Bronchial epithelial cell (primary cell): ENCODE data around the gene KIAA1191. TPM values are rescaled to one million over a fixed set of nuclear protein-coding genes. Genes with fewer than 3 reads are reported as not detected.

Source experiments
- DNase-seq: peaks from one replicate; pipeline ENCODE4 v3.0.0-alpha.2; 2010; ENCODE audit warnings: low read depth
- FAIRE-seq: peaks from 2 replicates; lab custom pipeline; 2011; peaks lifted over from hg19 to GRCh38; lab: Jason Lieb, UNC
- H3K27me3 ChIP-seq: 2 replicates; pipeline ENCODE4 v1.5.1; 2011; ENCODE audit warnings: low read length; ENCODE audit not compliant: control insufficient read depth, insufficient read depth
- H3K36me3 ChIP-seq: 2 replicates; pipeline ENCODE4 v1.5.1; 2011; ENCODE audit warnings: low read length; ENCODE audit not compliant: control insufficient read depth, insufficient read depth
- H3K4me3 ChIP-seq: 2 replicates; pipeline ENCODE4 v1.5.1; 2011; ENCODE audit warnings: mild to moderate bottlenecking, low read depth, low read length, control low read depth
- total RNA-seq: library from RNA; depleted of rRNA; stranded (reverse); fragments of >200 nt; gene quantifications from 2 replicates; pipeline ENCODE4 v1.2.1, GENCODE V29; 2014
- TF ChIP-seq, protein P1 (sequence below): IDR thresholded peaks from 2 replicates; pipeline ENCODE4 v1.5.1; 2011; ENCODE audit warnings: mild to moderate bottlenecking, moderate library complexity, low read length, control low read depth, inconsistent platforms; ENCODE audit not compliant: insufficient read depth, severe bottlenecking

KIAA1191 gene
- total RNA-seq, 1 donor from 2014 or later: 54.2 TPM

GRCh38 chr5:176407456-176408251 is 46.1 kb upstream of the KIAA1191 start:
- FAIRE-seq (no peak), DNase-seq (no peak)
- H3K36me3 ChIP-seq: peaks cover 19% of the 10 kb centered on the region
- H3K4me3 ChIP-seq: no peak overlapping the region
- H3K27me3 ChIP-seq: no peaks in the 10 kb centered on the region
- TF ChIP-seq, protein P1, sequence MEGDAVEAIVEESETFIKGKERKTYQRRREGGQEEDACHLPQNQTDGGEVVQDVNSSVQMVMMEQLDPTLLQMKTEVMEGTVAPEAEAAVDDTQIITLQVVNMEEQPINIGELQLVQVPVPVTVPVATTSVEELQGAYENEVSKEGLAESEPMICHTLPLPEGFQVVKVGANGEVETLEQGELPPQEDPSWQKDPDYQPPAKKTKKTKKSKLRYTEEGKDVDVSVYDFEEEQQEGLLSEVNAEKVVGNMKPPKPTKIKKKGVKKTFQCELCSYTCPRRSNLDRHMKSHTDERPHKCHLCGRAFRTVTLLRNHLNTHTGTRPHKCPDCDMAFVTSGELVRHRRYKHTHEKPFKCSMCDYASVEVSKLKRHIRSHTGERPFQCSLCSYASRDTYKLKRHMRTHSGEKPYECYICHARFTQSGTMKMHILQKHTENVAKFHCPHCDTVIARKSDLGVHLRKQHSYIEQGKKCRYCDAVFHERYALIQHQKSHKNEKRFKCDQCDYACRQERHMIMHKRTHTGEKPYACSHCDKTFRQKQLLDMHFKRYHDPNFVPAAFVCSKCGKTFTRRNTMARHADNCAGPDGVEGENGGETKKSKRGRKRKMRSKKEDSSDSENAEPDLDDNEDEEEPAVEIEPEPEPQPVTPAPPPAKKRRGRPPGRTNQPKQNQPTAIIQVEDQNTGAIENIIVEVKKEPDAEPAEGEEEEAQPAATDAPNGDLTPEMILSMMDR: no peak

DNA sequence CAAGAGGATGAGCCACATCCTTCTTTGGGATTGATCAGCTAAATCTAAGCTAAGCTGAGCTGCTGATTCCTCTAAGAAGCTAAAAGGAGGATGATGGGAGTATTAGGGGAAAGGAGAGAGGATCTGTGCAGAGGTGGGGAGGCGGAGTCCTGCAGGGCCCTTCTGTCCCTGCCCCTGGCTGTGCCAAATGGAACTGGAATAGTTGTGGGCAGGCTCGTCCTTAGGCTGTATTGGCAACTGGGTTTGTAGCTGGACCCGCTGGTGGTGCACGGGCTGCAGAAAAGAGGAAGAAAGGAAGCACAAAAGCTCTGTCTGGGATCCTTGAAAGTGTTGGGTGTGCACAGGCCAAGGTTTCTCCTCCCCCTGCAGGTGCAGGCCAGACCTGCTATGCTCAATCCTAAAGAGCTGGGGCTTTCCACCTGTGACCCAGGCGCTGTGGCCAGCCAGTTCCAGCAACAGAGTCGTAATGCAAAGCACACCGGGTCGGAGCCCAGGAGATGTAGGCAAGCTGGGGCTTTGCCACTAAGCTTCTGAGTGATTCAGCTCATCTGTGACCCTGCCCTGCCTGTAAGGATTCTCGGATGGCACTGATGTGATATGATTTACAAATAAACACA is 45.0 kb upstream of the KIAA1191 start:
- Histone ChIP-seq H3K4me3 (no peak overlapping the region), H3K27me3 (no peaks in the 10 kb centered on the region), H3K36me3 (peaks cover 19% of the 10 kb centered on the region)
- TF ChIP-seq, protein P1: no peak
- FAIRE-seq (peak; percentile 93), DNase-seq (no peak)

GRCh38 chr5:176405656-176406435 is 44.3 kb upstream of the KIAA1191 start:
- DNase-seq (no peak), FAIRE-seq (no peak)
- Histone ChIP-seq H3K36me3 (peaks cover 19% of the 10 kb centered on the region), H3K27me3 (no peaks in the 10 kb centered on the region), H3K4me3 (no peak overlapping the region)
- TF ChIP-seq, protein P1: peak; percentile 19

DNA sequence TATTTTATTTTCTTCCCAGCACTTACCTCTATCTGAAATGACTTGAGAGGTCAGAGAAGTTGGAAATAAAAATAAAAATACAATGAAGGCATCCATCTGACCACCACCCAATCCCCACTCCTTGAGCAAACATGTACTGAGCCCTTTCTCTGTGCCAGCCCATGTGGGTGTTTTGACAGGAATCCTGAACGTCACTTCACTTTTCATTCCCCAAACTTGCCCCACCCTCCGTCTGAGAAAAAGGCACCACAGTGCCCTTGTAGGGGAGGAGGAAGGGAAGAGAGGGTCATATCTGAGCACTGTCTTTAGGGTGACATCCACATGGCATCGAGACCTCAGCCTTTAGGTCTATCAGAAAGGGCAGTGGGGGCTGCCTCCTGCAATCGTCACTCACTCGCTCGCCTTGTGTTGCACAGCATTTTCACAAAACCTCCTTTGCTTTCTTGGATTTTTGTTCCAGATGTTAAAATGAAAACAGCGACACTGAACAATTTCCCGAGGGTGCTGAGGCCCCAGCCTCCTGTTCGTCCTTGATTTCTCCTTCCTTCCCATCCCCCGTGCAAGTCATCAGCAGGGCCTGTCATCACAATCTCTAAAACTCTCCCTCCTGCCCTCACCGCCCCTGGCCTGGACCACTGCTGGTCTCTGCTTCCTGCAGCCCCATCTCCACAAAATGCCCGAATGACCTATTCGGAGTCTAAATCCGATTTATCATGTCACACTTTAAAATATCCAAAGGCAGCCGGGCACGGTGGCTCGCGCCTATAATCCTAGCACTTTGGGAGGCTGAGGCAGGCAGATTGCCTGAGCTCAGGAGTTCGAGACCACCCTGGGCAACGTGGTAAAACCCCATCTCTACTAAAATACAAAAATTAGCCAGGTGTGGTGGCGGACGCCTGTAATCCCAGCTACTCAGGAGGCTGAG is 40.0 kb upstream of the KIAA1191 start:
- DNase-seq (no peak), FAIRE-seq (no peak)
- no peaks in the 10 kb centered on the region for H3K27me3 ChIP-seq
- peaks cover 18% of the 10 kb centered on the region for H3K36me3 ChIP-seq
- no peak overlapping the region for H3K4me3 ChIP-seq
- TF ChIP-seq, protein P1: no peak
